Natural killer cell (primary cell): ENCODE data around the gene KRT3. TPM values are rescaled to one million over a fixed set of nuclear protein-coding genes. Genes with fewer than 3 reads are reported as not detected.

ENCODE experiments used
- ATAC-seq, 3 donors: fragments of 150-1000 bp in 2 of 3; fragments of 200-7000 bp in 1 of 3; cut with Tn5 transposase; 1 replicate in 1 of 3; 2 replicates in 2 of 3; pipeline ENCODE4 v1.10.0; 2021; ENCODE audit warnings: mild to moderate bottlenecking in 2 of 3, moderate library complexity in 2 of 3
- DNase-seq, 2 donors: peaks; one replicate each; pipeline versions ENCODE4 v3.0.0 to v3.0.0-alpha.2; 2013 to 2021; ENCODE audit warnings: mixed read lengths in 1 of 2
- H3K27ac ChIP-seq: one replicate; pipeline ENCODE4 v1.5.1; 2013; ENCODE audit warnings: mild to moderate bottlenecking, low read length
- H3K27me3 ChIP-seq: one replicate; pipeline ENCODE4 v1.6.1; 2013; ENCODE audit warnings: low read length; ENCODE audit not compliant: control insufficient read depth, insufficient read depth
- H3K36me3 ChIP-seq: one replicate; pipeline ENCODE4 v1.6.1; 2013; ENCODE audit warnings: low read length; ENCODE audit not compliant: control insufficient read depth, insufficient read depth
- H3K4me1 ChIP-seq: one replicate; pipeline ENCODE4 v1.6.1; 2013; ENCODE audit warnings: low read length; ENCODE audit not compliant: control insufficient read depth, insufficient read depth
- H3K4me3 ChIP-seq: one replicate; pipeline ENCODE4 v1.5.1; 2013; ENCODE audit warnings: low read length
- H3K9me3 ChIP-seq: one replicate; pipeline ENCODE4 v1.6.1; 2013; ENCODE audit warnings: low read length; ENCODE audit not compliant: control insufficient read depth, insufficient read depth
- H3K27ac Mint-ChIP-seq, 2 donors: one replicate each; pipeline ENCODE4 v1.8.0; 2022; ENCODE audit warnings: mild to moderate bottlenecking in 2 of 2, mixed read lengths in 2 of 2, moderate library complexity in 1 of 2
- H3K27me3 Mint-ChIP-seq, 2 donors: one replicate each; pipeline ENCODE4 v1.8.0; 2022; ENCODE audit warnings: low read depth in 2 of 2, mixed read lengths in 2 of 2
- H3K36me3 Mint-ChIP-seq: one replicate; pipeline ENCODE4 v1.8.0; 2022; ENCODE audit warnings: mixed read lengths
- H3K4me1 Mint-ChIP-seq, 2 donors: one replicate each; pipeline ENCODE4 v1.8.0; 2022; ENCODE audit warnings: mixed read lengths in 2 of 2
- H3K4me3 Mint-ChIP-seq: one replicate; pipeline ENCODE4 v1.8.0; 2022; ENCODE audit warnings: mild to moderate bottlenecking, moderate library complexity, mixed read lengths
- H3K9me3 Mint-ChIP-seq, 2 donors: one replicate each; pipeline ENCODE4 v1.8.0; 2022; ENCODE audit warnings: mixed read lengths in 2 of 2
- WGBS: methylation state at CpG from one replicate; pipeline ENCODE4 v1.1.7; 2013; ENCODE audit warnings: missing lambda C conversion rate; ENCODE audit not compliant: insufficient coverage; 5-methylcytosine and 5-hydroxymethylcytosine counted together
- intact Hi-C: fragments of 100-400 bp; cut with micrococcal nuclease; formaldehyde crosslinking; loops from one replicate; pipeline ENCODE4 v1.14.2; 2022
- total RNA-seq, 4 donors: library from RNA; stranded (reverse); fragments of 120-200 nt in 1 of 4; gene quantifications; one replicate each; pipeline versions ENCODE4 v1.2.3 to v1.2.4, GENCODE V29; 2013 to 2022
- TF ChIP-seq, protein P1 (sequence below): fragments of 200-600 bp; IDR thresholded peaks from one replicate; pipeline ENCODE4 v1.8.0; 2022; ENCODE audit warnings: antibody characterized with exemption

The KRT3 gene
- total RNA-seq, 3 donors from 2014 or later (not counting 1 experiment from before 2014, with no cell fraction given), result not detected

DNA sequence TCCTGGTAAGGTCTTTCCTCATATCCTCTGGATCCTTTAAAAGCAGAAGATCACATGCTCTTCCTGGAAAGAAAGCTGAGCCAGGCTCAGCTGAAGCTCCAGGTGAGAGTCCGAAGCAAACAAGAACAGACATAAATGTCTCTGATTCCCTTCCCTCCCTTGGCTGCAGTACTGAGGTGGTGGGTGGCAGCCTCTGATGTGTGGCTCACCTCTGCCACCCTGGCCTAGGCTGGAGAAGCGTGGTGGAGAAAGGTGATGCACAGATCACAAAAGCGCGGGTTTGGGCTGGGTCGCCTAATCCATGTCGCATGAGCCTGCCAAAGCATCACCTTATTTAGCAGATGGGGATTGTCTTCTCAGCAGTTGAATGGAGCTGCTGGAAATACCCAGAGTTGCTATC is 16.0 kb downstream of the KRT3 start:
- Mint-ChIP-seq H3K27ac (no peak overlapping the region), H3K36me3 (no peaks in the 10 kb centered on the region), H3K4me3 (no peak overlapping the region), H3K4me1 (no peaks in the 10 kb centered on the region), H3K9me3 (no peaks in the 10 kb centered on the region), H3K27me3 (peaks cover 20 to 33% of the 10 kb centered on the region in 2 donors)
- no peaks in the 10 kb centered on the region for H3K9me3 ChIP-seq
- TF ChIP-seq, protein P1, sequence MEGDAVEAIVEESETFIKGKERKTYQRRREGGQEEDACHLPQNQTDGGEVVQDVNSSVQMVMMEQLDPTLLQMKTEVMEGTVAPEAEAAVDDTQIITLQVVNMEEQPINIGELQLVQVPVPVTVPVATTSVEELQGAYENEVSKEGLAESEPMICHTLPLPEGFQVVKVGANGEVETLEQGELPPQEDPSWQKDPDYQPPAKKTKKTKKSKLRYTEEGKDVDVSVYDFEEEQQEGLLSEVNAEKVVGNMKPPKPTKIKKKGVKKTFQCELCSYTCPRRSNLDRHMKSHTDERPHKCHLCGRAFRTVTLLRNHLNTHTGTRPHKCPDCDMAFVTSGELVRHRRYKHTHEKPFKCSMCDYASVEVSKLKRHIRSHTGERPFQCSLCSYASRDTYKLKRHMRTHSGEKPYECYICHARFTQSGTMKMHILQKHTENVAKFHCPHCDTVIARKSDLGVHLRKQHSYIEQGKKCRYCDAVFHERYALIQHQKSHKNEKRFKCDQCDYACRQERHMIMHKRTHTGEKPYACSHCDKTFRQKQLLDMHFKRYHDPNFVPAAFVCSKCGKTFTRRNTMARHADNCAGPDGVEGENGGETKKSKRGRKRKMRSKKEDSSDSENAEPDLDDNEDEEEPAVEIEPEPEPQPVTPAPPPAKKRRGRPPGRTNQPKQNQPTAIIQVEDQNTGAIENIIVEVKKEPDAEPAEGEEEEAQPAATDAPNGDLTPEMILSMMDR, result no peak
- H3K36me3 ChIP-seq, result no peaks in the 10 kb centered on the region
- intact Hi-C loops, result no loop called here
- no peaks in the 10 kb centered on the region for H3K4me1 ChIP-seq
- WGBS, result 97% methylated on average over 6 of the region's 6 CpGs
- H3K27me3 ChIP-seq, result peaks cover 2% of the 10 kb centered on the region
- ATAC-seq, result no peak
- H3K4me3 ChIP-seq, result no peak overlapping the region
- no peak overlapping the region for H3K27ac ChIP-seq
- DNase-seq, result no peak

DNA sequence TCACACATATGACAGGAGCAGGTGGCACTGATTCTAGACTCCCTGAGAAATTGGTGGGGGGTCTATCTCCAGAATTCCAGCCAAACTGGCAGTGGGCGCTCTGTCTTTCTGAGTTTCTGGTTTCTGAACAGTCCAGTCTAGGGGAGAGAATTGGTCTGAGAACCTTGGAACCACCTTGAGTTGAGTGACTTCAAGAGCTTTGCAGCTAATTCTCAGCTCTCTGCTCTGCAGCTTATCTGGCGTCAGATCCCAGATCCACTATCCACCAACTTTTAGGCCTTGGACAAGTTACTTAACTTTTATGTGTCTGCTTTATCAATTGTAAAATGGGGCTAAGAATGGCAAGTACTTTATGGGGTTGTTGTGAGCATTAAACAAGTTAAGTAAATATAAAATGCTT is 17.1 kb downstream of the KRT3 start:
- DNase-seq, result no peak
- 91% methylated on average over 2 of the region's 2 CpGs for WGBS
- no peak for ATAC-seq
- H3K36me3 Mint-ChIP-seq, result no peaks in the 10 kb centered on the region
- Histone ChIP-seq H3K27ac (no peak overlapping the region), H3K4me1 (no peaks in the 10 kb centered on the region), H3K36me3 (no peaks in the 10 kb centered on the region), H3K4me3 (no peak overlapping the region), H3K27me3 (peaks cover 2% of the 10 kb centered on the region), H3K9me3 (no peaks in the 10 kb centered on the region)
- intact Hi-C loops, result no loop called here
- no peak overlapping the region for H3K27ac Mint-ChIP-seq
- peaks cover 15 to 28% of the 10 kb centered on the region in 2 donors for H3K27me3 Mint-ChIP-seq
- no peaks in the 10 kb centered on the region for H3K4me1 Mint-ChIP-seq
- H3K9me3 Mint-ChIP-seq, result no peaks in the 10 kb centered on the region
- TF ChIP-seq, protein P1, result no peak
- no peak overlapping the region for H3K4me3 Mint-ChIP-seq

DNA sequence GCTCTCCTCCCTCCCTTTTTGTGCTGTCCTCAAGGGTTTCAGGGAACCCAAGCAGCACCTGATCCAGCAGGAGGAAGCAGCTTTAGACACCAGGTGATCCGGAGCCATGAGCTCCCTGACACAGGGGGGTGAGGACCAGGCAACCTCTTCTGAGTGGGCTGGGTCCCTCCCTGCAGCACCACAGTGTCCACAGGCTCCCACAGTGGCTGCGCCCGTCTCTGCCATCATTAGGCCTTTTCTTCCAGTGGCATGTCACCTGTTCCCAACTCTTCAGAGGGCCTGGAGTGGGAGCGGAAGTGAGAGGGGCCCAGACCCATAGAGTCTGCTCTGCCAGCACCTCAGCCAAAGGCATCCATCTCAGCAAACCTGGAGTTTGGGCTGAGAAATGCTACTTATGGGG is 18.4 kb downstream of the KRT3 start:
- H3K9me3 ChIP-seq, result no peaks in the 10 kb centered on the region
- 88% methylated on average over 4 of the region's 4 CpGs for WGBS
- no peak overlapping the region for H3K4me3 Mint-ChIP-seq
- no peak overlapping the region for H3K27ac Mint-ChIP-seq
- no peak for DNase-seq
- no peaks in the 10 kb centered on the region for H3K36me3 Mint-ChIP-seq
- H3K4me1 Mint-ChIP-seq, result peaks cover 0 to 4% of the 10 kb centered on the region in 2 donors
- TF ChIP-seq, protein P1, result no peak
- intact Hi-C loops, result no loop called here
- no peak overlapping the region for H3K4me3 ChIP-seq
- no peaks in the 10 kb centered on the region for H3K36me3 ChIP-seq
- H3K27me3 ChIP-seq, result peaks cover 2% of the 10 kb centered on the region
- no peaks in the 10 kb centered on the region for H3K4me1 ChIP-seq
- no peaks in the 10 kb centered on the region for H3K9me3 Mint-ChIP-seq
- peaks cover 15 to 21% of the 10 kb centered on the region in 2 donors for H3K27me3 Mint-ChIP-seq
- no peak for ATAC-seq
- H3K27ac ChIP-seq, result no peak overlapping the region

DNA sequence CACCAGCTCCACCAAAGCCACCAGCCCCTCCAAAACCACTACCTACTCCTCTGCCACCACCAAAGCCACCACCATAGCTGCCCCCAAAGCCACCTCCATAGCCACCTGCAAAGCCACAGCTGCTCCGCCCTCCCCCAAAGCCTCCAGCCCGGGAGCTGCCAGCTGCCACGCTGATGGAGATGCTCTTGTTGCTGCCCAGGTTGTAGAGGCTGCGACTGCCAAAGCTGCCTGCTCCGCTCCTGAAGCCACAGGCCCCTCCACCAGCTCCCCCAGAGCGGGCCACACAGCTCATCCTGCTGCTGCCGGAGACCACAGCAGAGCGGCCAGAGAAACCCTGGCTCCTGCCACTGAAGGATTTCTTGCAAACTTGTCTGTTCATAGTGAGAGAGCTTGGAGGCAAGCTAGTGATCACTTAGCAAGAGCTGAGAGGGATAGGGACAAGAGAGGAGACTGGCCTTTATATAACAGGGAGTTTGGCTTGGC is 19.0 kb downstream of the KRT3 start, which contains the start of gene KRT76:
TSS of gene KRT76 (minus strand) at position 433 of the 483 bp plus-strand sequence. CDS start at position 379, 54 bp downstream.
- Histone ChIP-seq H3K4me3 (no peak within 1 kb of the TSS), H3K27me3 (peaks cover 2% of the 10 kb centered on the region), H3K27ac (no peak within 1 kb of the TSS), H3K36me3 (no peaks in the 10 kb centered on the region), H3K4me1 (no peaks in the 10 kb centered on the region), H3K9me3 (no peaks in the 10 kb centered on the region)
- H3K27ac Mint-ChIP-seq, result no peak within 1 kb of the TSS
- H3K27me3 Mint-ChIP-seq, result peaks cover 15 to 23% of the 10 kb centered on the region in 2 donors
- no peak within 1 kb of the TSS for H3K4me3 Mint-ChIP-seq
- intact Hi-C loops, result no loop called here
- 82% methylated on average over 8 of the region's 8 CpGs for WGBS
- no peaks in the 10 kb centered on the region for H3K9me3 Mint-ChIP-seq
- TF ChIP-seq, protein P1, result no peak
- no peak for ATAC-seq
- peaks cover 0 to 4% of the 10 kb centered on the region in 2 donors for H3K4me1 Mint-ChIP-seq
- no peaks in the 10 kb centered on the region for H3K36me3 Mint-ChIP-seq
- no peak for DNase-seq
